ENCODE data around the gene DBP. TPM values are rescaled to one million over a fixed set of nuclear protein-coding genes. Genes with fewer than 3 reads are reported as not detected.

The DBP gene
- total and polyA plus RNA-seq, 2 of the 13 experiments (the other 11 are each of a cell fraction or from before 2014, with no cell fraction given): 1.7 to 5.8 TPM

- peak; percentile 45; the same call in 1 of the 2 replicates for TF ChIP-seq E2F2 (CRISPR knock-in tag; IDR thresholded peaks at IDR 0.05; ENCODE audit: borderline replicate concordance)
- TF ChIP-seq ZNF790 (CRISPR knock-in tag; IDR thresholded peaks at IDR 0.05; ENCODE audit: borderline replicate concordance): 0 out of 2 replicates have a peak, but pooled peaks have one; percentile 70
- peak; percentile 49 for TF ChIP-seq NR2F6 (IDR thresholded peaks at IDR 0.05)
- TF ChIP-seq NR2F6 (CRISPR knock-in tag; IDR thresholded peaks at IDR 0.05): no peak
- TF ChIP-seq SMARCE1 (IDR thresholded peaks at IDR 0.05; ENCODE audit: borderline replicate concordance): no peak
- peak; percentile 52; the same call in 1 of the 2 replicates for TF ChIP-seq POGK (CRISPR knock-in tag; conservative IDR thresholded peaks at IDR 0.05)
- no peak for TF ChIP-seq ZNF503 (CRISPR knock-in tag; IDR thresholded peaks at IDR 0.05)
- TF ChIP-seq ARNTL (CRISPR knock-in tag; IDR thresholded peaks at IDR 0.05): peak; percentile 88; the same call in 1 of the 2 replicates
- peak; percentile 22; the same call in 1 of the 2 replicates for TF ChIP-seq BATF2 (CRISPR knock-in tag; IDR thresholded peaks at IDR 0.05)
- TF ChIP-seq ZBTB39 (CRISPR knock-in tag; IDR thresholded peaks at IDR 0.05): no peak
- TF ChIP-seq ATF7 (IDR thresholded peaks at IDR 0.05): peak; percentile 44; the same call in 1 of the 2 replicates
- TF ChIP-seq ATF7 (CRISPR knock-in tag; IDR thresholded peaks at IDR 0.05): no peak
- TF ChIP-seq MEF2D (CRISPR knock-in tag; IDR thresholded peaks at IDR 0.05): no peak
- TF ChIP-seq ZNF512 (CRISPR knock-in tag; IDR thresholded peaks at IDR 0.05): no peak
These were observed 1.0 kb upstream of the DBP start (continued) for GRCh38 chr19:48637948-48638830.

All from HepG2 (cell line).